Measurements from ENCODE around the gene PKDCC. TPM values are rescaled to one million over a fixed set of nuclear protein-coding genes. Genes with fewer than 3 reads are reported as not detected.

PKDCC gene
- total and polyA plus RNA-seq, 10 donors = 19.8 to 81.9 (median 44.4) TPM

- DNase-seq = peak; percentile 77
- 65 to 77% (median 68%) methylated on average over 10 of the region's 10 CpGs for WGBS, 5 donors
- H3K27ac ChIP-seq = peak overlapping the region; percentile 90 to 98 (median 96)
- intact Hi-C loops (cut with DNase I; ENCODE audit: low total_unique reads) = loop anchor here (10.0 kb wide), 1 partner anchor 68 kb away; no protein-coding TSS in a partner anchor
- H3K9me3 ChIP-seq = no peaks in the 10 kb centered on the region
- H3K4me3 ChIP-seq = peak overlapping the region in 2 of 8 donors; percentile 11 to 53
- H3K4me1 ChIP-seq = peaks cover 80 to 100% (median 94%) of the 10 kb centered on the region in 6 donors
- TF ChIP-seq POLR2A (IDR thresholded peaks at IDR 0.05) (no peak), CTCF (IDR thresholded peaks at IDR 0.05 in 8 of 11, conservative IDR thresholded peaks at IDR 0.05 in 3 of 11) (no peak), POLR2AphosphoS5 (IDR thresholded peaks at IDR 0.05) (no peak)
- H3K27me3 ChIP-seq (replicated peaks in 1 of 7) = no peaks in the 10 kb centered on the region
- H3K36me3 ChIP-seq = no peaks in the 10 kb centered on the region
These were observed 58.5 kb downstream of the PKDCC start for GRCh38 chr2:42106257-42106816.

- no peak for DNase-seq
- intact Hi-C loops (cut with DNase I; ENCODE audit: low total_unique reads) = loop anchor here (10.0 kb wide), 1 partner anchor 67 kb away; no protein-coding TSS in a partner anchor
- Histone ChIP-seq H3K4me3 (no peak overlapping the region), H3K4me1 (peaks cover 69 to 97% (median 83%) of the 10 kb centered on the region in 6 donors), H3K27me3 (replicated peaks in 1 of 7) (no peaks in the 10 kb centered on the region), H3K9me3 (no peaks in the 10 kb centered on the region), H3K27ac (peak overlapping the region; percentile 90 to 98 (median 96)), H3K36me3 (no peaks in the 10 kb centered on the region)
- 84 to 86% (median 84%) methylated on average over 4 of the region's 4 CpGs for WGBS, 5 donors
- no peak for TF ChIP-seq CTCF (IDR thresholded peaks at IDR 0.05 in 8 of 11, conservative IDR thresholded peaks at IDR 0.05 in 3 of 11)
- no peak for TF ChIP-seq POLR2AphosphoS5 (IDR thresholded peaks at IDR 0.05)
- no peak for TF ChIP-seq POLR2A (IDR thresholded peaks at IDR 0.05)
These were observed 59.6 kb downstream of the PKDCC start for GRCh38 chr2:42107249-42108042.

Other genes starting within 250 kb of the PKDCC start
- 100 to 1,000 TPM in 4 of 7 donors, 10 to 100 TPM in 3; 75.2 to 176 (median 103) TPM for gene EML4, start 121.3 kb downstream of the PKDCC start, total RNA-seq
- gene EML4, start 121.3 kb downstream of the PKDCC start, polyA plus RNA-seq = 10 to 100 TPM; 25.4 to 42.0 (median 32.0) TPM